Germinal center (tissue), 1 donor: Measurements from ENCODE around the gene ZNF35.
A peak's percentile ranks its signal among the peaks of the same experiment; 100 is the strongest.
"Not testable (repeated sequence)": the region's sequence is repeated elsewhere in the genome, so short reads cannot be mapped to it uniquely, and the experiment has no call there.

Experiments used
- DNase-seq: peaks from one replicate; pipeline ENCODE4 v3.0.0; 2012; ENCODE audit warnings: mixed read lengths, low spot score

The ZNF35 gene

DNA sequence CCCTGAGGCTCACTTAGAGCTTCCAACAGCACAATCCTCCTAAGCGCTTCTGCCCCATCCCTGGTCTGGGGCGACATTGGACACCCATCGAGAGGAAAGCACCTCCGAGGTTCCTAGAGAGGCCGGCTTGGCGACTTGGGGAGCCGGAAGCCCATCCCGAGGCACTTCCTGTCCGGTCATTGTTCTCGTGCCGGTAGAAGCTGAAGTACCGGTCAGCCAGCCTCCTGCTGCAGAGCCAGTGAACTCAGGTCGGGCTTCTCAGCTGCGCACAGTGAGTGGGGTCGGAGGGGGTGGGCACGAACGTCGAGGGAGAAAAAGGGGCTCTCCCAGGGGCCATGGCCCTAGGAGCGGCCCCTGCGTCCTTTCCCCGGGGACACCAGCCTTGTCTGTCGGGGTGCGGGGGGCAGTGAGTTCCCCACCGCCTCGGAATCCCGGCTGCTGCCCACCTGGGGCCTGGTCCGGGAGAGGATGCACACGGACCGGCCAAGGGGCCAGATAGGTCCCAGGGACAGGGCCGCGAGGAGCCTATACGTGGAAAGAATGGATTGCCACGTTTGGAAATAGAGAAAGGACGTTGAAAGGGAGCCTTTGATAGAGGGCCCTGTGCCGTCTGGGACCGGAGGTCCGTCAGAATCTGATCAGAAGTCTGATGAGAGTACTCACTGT is at the start of gene ZNF35:
TSS of gene ZNF35 (plus strand) at position 169 of the 666 bp plus-strand sequence. CDS start 2,336 bp downstream, outside the sequence.
- DNase-seq: peak; percentile 73

DNA sequence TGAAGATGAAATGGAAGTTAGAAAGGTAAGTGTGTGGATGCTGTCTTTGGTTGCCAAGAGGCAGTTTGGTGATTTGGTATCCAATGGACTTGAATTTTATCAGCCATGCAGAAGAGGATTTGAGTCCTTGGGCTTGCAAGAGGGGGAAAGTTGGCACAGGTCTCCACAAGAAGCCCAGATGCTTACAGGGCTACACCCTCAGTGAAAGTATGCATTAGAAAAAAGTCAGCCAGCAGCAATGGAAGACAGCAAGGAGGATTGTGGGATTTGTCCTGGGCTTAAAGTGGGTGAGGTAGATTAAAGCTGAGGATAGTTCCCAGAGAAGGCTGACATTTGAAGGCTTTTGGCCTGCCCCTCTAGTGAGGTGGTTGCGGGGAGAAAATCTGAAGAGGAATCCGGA is 46.8 kb upstream of the ZNF35 start:
- no peak for DNase-seq

DNA sequence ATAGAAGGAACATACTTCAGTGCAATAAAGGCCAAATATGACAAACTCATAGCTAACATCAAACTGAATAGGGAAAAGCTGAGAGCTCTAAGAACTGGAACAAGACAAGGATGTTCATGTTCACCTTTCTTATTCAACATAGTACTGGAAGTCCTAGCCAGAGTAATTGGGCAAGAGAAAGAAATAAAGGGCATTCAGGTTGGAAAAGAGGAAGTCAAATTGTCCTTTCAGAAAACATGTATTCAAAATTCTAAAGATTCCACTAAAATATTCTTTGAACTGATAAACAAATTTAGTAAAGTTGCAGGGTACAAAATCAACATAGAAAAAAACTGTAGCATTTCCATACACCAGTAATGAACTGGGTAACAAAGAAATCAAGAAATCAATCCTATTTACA is 35.9 kb upstream of the ZNF35 start:
- DNase-seq: no peak

DNA sequence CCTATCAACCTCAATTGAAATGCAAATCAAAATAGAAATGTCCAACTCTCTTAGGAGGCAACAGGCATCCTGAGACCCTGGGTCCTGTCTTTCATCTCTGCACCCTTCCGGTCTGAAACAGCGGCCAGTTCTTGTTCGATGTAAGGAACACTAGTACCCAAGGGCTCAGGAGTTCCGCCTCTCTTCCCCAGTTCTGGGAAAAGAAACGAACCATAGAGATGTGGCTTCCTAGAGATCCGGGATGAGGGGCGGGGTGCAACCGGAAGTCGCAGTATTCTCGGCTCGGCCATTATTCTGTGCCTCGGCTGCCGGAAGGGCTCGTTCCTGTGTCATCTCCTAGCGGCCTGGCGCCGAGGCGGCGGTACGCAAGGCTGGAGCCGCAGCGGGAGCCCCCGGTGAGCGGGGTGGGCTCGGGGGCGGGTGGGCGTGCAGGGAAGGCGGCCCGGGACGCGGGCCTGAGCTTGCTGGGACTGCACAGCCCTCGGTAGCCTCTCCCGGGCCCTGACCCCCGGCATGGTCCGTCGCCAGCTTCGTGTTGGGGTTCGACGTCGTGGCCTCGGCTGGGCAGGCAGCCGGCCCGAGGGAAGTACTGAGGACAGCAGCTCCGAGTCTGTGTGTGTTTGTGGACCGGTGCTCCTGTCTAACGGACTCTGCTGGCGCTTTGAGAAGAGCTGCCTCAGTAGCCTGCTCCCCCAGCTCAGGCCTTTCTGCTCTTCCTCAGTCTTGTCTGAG is 23.6 kb upstream of the ZNF35 start, which contains the start of gene ZNF197:
TSS of gene ZNF197 (plus strand) at position 288 of the 732 bp plus-strand sequence. CDS start 4,119 bp downstream, outside the sequence.
- peak; percentile 64 for DNase-seq

DNA sequence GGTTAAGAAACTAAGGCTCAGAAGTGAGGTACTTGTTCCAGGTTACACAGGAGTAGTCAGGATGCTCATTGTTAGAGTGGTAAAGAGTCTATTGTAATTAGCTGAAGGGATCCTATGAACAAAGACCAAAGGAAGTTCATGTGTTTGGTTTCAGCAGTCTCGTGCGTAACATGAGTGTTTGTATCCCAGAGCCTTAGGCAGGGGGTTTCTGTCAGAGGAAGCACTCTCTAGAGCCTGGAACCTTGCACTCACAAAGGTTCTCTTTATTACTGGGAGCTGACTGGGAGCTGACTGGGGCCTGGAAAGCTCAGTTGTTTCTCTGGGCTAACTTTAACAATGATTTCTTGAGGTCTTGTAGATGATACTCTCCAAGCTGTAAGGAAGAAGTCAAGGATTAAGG is 19.8 kb upstream of the ZNF35 start:
- no peak for DNase-seq

DNA sequence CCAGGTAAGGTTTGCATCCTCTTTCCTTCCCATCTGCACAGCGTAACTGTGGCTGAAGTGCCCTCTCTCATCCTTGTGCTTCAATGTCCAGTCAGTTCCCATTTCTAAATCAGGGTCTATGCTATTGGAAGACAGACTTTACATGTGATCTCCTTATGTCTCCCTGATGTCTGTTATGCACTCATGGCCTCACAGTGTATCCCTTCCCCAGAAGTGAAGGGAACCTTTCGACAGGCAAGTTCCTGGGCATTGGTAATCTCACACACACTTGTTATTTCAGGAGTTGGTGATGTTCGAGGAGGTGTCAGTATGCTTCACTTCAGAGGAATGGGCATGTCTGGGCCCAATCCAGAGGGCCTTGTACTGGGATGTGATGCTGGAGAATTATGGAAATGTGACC is 16.3 kb upstream of the ZNF35 start:
- DNase-seq: no peak

DNA sequence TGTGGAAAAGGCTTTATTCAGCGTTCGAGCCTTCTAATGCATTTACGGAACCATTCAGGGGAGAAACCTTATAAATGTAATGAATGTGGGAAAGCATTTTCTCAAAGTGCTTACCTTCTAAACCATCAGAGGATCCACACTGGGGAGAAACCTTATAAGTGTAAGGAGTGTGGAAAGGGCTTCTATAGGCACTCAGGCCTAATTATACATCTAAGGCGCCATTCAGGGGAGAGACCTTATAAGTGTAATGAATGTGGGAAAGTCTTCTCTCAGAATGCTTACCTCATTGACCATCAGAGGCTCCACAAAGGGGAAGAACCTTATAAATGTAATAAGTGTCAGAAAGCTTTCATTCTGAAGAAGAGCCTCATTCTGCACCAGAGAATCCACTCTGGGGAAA is 6.2 kb upstream of the ZNF35 start:
- DNase-seq: no peak

DNA sequence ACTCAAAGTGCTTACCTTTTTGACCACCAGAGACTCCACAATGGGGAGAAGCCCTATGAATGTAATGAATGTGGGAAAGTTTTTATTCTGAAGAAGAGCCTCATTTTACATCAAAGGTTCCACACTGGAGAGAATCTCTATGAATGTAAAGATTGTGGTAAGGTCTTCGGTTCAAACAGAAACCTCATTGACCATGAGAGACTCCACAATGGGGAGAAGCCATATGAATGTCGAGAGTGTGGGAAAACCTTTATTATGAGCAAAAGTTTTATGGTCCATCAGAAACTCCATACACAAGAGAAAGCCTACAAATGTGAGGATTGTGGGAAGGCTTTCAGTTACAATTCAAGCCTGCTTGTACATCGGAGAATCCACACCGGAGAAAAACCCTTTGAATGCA is 5.5 kb upstream of the ZNF35 start:
- no peak for DNase-seq

DNA sequence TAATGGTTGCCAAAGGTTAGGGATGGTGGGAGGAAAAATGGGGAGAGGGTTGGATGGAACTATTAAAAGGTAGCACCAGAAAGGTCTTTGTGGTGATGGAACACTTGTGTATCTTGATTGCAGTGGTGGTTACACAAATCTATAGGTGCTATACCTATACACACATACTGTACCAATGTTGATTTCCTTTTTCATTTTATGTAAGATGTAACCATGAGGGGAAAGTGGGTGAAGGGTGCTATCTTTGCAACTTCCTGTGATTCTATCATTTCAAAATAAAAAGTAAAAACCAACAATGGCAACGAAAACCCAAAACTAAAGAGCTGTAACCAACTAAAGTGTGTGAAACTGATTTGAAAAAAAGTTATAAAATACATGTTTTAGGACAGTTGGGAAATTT is 761 bp upstream of the ZNF35 start:
- no peak for DNase-seq

DNA sequence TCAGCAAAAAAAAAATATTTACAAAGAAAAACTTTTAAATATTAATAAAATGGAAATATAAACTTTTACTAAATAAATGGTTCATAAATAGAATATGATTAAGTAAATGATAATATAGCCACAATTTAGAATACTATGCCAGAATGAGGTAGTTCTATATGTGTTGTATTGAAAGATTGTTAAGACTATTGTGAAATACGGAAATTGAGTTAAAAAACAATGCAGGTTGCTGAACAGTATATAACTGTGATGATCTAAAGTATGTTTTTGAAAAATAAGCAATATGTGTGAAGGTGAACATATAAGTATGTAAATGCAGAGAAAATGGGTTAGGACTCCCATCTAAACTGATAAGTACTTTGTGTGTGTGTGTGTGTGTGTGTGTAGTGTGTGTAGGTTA is 1.2 kb downstream of the ZNF35 start:
- no peak for DNase-seq

DNA sequence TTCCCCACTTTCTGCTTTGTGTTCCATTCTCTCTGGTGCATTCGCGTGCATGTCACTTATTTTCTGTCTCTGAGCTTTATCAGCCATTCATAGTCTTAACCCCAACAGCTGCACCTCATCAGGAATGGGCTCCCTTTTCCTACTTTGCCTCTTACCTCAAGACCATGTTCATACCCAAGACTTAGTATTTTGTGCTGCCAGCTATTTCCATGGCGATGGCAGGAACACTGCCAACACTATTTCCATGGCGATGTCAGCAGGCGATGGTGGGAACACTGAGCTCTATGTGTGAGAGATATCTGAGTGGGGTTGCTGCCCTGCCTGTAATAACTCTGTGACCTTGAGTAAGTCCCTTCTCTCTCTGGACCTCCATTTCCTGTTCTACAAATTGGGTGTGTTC is 5.5 kb downstream of the ZNF35 start:
- DNase-seq: no peak

DNA sequence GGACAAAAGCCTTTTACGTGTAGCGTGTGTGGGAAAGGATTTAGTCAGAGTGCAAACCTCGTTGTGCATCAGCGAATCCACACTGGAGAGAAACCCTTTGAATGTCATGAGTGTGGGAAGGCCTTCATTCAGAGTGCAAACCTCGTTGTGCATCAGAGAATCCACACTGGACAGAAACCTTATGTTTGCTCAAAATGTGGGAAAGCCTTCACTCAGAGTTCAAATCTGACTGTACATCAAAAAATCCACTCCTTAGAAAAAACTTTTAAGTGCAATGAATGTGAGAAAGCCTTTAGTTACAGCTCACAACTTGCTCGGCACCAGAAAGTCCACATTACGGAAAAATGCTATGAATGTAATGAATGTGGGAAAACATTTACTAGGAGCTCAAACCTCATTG is 10.5 kb downstream of the ZNF35 start:
- no peak for DNase-seq

DNA sequence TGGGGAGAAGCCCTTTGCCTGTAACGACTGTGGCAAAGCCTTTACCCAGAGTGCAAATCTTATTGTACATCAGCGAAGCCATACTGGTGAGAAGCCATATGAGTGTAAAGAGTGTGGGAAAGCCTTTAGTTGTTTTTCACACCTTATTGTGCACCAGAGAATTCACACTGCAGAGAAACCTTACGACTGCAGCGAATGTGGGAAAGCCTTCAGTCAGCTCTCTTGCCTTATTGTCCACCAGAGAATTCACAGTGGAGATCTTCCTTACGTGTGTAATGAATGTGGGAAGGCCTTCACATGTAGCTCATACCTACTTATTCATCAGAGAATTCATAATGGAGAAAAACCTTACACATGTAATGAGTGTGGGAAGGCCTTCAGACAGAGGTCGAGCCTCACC is 10.9 kb downstream of the ZNF35 start:
- no peak for DNase-seq

DNA sequence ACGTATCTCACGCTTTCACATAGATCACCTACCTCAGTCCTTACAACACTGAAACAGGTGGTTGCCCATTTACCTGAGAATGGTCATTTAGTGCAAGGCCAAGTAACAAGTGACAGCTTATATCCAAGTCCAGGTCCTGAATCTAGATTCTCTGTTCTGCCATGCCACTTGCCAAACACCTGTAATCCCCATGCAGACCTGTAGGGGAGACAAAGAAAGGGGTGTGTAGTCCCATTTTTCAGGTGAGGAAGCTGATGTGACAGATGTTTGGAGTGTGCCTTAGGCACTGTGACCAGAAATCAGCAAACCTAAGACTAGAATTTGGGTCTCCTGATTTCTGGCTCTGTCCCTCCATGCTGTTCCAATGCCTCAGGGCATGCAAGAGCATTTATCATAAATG is 12.7 kb downstream of the ZNF35 start:
- DNase-seq: no peak

DNA sequence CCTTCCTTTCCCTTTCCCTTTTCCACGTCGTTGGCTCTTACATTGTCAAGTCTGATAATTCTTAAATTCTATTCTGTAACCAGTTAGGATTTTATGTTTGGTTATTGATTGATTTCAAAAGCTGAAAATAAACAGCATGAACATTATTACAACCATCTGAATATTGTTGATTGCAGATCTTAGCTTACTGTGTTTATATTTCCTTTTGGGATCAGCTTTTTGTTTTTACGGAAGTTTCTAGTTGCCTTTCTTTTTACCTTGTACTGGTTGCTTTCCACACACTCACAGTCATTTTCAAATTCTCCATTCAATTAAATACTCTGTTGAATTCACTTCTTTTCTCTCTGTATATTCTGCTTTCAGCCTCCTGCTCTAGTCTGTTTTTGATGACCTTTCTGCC is 16.6 kb downstream of the ZNF35 start:
- no peak for DNase-seq

DNA sequence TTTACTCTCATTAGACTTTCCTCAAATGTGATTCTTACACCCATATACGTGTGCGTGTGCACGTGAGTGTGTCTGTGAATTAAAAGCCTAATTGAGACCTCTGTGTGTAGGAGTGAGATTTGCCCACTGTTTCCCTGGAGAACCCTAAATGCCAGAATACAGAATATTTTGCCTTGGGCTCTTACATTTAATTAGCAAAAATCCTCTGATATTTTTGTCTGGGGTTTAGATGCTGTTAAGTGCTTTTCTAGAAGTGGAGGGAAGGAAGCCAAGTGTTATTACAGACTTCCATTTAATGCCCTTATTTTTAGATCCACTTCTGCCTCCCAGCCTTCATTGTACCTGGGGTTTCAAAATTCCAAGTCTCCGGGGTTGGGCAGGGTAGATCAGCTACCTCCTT is 17.8 kb downstream of the ZNF35 start:
- no peak for DNase-seq

DNA sequence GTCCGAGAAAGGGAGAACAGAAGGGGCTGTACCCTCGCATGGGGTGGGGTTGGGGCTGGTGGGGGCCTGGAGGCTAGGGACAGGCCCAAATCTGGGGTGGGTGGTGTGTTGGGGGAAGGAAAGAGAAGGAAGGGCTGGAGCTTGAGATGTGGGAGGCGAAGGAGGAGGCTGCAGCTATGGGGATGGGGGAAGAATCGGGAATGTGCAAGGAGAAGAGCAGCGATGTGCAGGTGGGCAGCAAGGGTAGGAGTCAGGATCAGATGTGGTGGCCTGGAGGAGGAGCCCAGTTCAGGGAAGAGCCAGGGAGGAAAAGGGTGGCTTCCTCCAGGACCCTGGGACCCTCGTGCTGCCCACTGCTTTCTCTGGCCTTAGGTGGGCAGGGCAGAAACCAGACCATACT is 21.2 kb downstream of the ZNF35 start:
- DNase-seq: no peak

DNA sequence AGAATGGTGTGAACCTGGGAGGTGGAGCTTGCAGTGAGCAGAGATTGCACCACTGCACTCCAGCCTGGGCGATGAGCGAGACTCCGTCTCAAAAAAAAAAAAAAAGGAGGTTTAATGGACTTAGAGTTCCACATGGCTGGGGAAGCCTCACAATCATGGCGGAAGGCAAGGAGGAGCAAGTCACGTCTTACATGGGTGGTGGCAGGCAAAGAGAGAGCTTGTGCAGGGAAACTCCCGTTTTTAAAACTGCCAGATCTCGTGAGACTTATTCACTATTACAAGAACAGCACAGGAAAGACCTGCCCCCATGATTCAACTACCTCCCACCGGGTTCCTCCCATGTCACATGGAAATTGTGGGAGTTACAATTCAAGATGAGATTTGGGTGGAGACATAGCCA is 24.9 kb downstream of the ZNF35 start:
- DNase-seq: not testable (repeated sequence)

DNA sequence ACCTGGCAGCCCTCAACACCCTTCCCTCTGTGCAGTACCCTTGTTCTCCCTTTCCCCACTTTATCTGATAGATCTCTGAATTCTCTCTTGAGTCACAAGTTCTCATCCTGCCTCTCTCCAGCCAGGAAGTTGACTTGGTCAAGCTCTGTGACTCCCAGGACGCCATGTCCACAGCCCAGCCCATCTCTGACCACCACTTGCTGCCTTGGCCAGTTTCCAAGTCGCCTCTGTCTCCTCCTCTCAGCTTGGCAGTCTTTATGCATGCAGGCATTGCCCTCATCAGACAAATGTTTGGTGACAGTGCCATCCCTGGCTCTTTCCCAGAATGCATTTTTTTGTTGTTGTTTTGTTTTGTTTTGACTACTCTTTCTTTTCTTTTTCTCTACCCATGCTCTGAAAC is 25.7 kb downstream of the ZNF35 start:
- DNase-seq: no peak

DNA sequence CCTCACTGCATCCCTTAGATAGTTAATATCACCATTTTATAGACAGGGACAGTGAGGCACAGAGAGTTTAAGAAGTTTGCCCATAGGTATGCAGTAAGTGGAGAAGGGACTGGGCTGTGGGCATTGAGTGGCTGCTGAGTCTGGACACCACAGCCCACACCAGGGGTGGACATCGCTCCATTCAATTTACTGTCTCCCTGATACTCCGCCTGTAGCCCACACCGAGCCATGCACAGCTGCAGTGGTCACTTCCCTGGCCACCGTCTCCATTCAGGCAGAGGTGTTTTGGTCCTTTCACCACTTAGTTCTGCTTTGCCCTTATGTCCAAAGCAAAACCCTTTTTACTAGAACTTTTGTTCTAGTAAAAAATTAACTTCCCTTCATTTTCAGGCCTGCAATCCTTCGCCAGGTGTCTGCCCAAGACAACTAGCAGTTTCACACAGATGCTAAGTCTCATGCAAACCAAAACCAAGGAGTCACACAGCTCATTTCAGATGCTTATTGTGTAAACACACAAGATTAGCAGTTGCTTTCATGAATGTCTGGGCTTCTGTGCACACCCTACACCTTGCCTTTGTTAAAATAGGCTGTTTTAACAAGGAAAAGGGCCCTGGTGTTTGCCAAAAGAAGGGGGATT is 30.1 kb downstream of the ZNF35 start:
- DNase-seq: no peak

DNA sequence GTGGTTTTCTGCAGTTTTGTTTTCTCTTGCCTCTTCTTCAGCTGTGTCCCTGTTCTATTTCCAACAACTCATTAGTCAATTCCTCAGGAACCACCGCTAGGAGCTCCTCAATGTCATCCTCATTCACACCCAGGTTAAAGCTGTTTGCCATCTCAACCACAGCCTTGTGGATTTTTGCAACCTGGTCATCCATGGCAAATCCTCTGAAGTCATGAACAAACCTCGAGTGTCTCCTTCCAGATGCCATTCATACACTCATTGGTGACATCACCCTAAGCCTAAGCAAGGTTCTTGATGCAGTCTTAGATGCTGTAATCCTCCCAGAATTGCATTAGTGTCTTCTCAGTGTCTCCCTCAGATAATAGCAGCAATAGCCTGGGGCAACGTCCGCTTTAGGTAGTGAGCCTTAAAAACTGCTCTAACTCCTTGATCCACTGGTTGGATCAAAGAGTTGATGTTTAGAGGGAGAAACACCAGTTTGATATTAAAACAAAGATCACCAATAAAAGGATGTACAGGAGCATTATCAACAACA is 32.5 kb downstream of the ZNF35 start:
- no peak for DNase-seq

DNA sequence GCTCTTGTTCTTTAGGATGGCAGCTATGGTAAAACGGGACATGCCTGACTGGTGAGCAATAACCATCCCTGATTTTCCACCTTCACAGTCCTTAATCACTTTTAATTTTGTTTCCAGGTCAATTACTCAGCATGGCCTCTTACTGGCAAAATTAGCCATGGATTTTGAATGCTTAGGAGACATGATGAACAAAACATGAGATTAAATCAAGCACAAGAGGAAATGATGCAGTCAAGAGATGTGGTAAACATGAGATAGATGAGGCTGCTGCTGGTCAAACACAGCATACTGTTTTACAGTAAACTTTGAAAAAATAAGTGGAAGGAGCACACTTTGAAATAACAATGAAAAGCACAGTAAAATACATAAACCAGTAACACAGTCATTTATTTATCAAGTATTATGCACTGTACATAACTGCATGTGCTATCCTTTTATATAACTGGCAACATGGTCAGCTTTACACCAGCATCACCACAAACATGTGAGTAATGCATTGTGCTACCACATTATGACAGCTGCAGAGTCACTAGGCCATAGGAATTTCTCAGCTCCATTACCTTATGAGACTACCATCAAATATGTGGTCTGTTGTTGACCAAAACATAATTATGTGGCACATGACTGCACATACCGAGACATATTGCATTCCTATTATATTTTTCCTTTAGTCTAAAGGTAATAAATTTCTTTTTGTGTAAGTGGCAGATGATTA is 33.8 kb downstream of the ZNF35 start:
- no peak for DNase-seq
